HEK293 (cell line): Measurements from ENCODE around the gene B4GALNT4.

ENCODE experiments used
- CTCF ChIP-seq: fragments of 450-650 bp; formaldehyde crosslinking; IDR thresholded peaks from 2 replicates; pipeline ENCODE4 v1.5.1; 2016; ENCODE audit warnings: missing biosample characterization, missing genetic modification characterization
- HIC1 ChIP-seq: fragments of 450-650 bp; formaldehyde crosslinking; IDR thresholded peaks from 2 replicates; pipeline ENCODE4 v1.5.1; 2016; ENCODE audit warnings: missing biosample characterization, missing genetic modification characterization
- TCF7L2 ChIP-seq: IDR thresholded peaks from 2 replicates; pipeline ENCODE4 v1.6.1; 2011; ENCODE audit warnings: low read depth, mild to moderate bottlenecking, inconsistent platforms, low read length, moderate library complexity, borderline replicate concordance
- ZBTB17 ChIP-seq: fragments of 450-650 bp; formaldehyde crosslinking; IDR thresholded peaks from 2 replicates; pipeline ENCODE4 v1.5.1; 2016; ENCODE audit warnings: missing biosample characterization, missing genetic modification characterization
- ZBTB6 ChIP-seq: fragments of 450-650 bp; formaldehyde crosslinking; IDR thresholded peaks from 2 replicates; pipeline ENCODE4 v1.5.1; 2017; ENCODE audit warnings: missing biosample characterization, missing genetic modification characterization
- ZNF501 ChIP-seq: fragments of 450-650 bp; formaldehyde crosslinking; IDR thresholded peaks from 2 replicates; pipeline ENCODE4 v1.5.1; 2016; ENCODE audit warnings: missing biosample characterization, missing genetic modification characterization
- ZNF548 ChIP-seq: fragments of 450-650 bp; formaldehyde crosslinking; IDR thresholded peaks from 2 replicates; pipeline ENCODE4 v1.5.1; 2016; ENCODE audit warnings: missing biosample characterization, missing genetic modification characterization
- ZNF660 ChIP-seq: fragments of 450-650 bp; IDR thresholded peaks from 2 replicates; pipeline ENCODE4 v1.5.1; 2018; ENCODE audit warnings: missing biosample characterization, mild to moderate bottlenecking, missing genetic modification characterization
- ZNF776 ChIP-seq: fragments of 450-650 bp; formaldehyde crosslinking; IDR thresholded peaks from 2 replicates; pipeline ENCODE4 v1.5.0; 2017; ENCODE audit warnings: missing biosample characterization, missing genetic modification characterization, borderline replicate concordance
- TF ChIP-seq, protein P1 (sequence below): IDR thresholded peaks from 2 replicates; pipeline ENCODE4 v1.6.1; 2011; ENCODE audit warnings: mild to moderate bottlenecking, low read depth, low read length, borderline replicate concordance

DNA sequence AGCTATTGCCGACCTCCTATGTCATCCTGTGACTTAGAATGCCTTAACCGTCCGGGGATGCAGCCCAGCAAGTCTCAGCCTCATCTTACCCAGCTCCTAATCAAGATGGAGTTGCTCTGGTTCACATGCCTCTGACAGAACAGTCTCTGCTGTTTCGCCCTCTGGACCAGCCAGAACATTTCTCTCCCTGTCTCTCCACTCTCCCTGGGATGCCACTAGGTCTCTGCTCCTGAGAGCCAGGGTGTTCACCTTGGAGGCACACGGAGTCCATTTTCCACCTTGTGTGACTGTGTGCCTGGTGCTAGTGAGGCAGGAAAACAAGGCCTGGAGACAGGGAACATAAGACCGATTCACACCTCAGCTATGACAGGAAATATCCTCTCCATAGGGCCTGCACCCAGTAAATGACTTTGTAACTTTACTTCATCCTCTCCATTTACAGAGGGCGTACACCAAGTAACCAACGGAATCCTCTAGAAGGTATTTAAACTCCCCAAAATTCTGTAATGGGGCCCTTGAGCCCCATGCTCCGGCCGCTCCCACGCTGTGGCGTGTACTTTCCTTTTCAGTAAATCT is 16.8 kb upstream of the B4GALNT4 start:
- TF ChIP-seq CTCF (no peak), ZBTB17 (tag by site-specific recombination) (no peak), TCF7L2 (no peak), ZBTB6 (tag by site-specific recombination) (no peak), ZNF776 (no peak), ZNF501 (tag by site-specific recombination) (no peak), ZNF548 (no peak), HIC1 (no peak), ZNF660 (tag by site-specific recombination) (no peak)
- TF ChIP-seq, protein P1, sequence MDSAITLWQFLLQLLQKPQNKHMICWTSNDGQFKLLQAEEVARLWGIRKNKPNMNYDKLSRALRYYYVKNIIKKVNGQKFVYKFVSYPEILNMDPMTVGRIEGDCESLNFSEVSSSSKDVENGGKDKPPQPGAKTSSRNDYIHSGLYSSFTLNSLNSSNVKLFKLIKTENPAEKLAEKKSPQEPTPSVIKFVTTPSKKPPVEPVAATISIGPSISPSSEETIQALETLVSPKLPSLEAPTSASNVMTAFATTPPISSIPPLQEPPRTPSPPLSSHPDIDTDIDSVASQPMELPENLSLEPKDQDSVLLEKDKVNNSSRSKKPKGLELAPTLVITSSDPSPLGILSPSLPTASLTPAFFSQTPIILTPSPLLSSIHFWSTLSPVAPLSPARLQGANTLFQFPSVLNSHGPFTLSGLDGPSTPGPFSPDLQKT = no peak
